Measurements from ENCODE around the gene LMOD1. TPM values are rescaled to one million over a fixed set of nuclear protein-coding genes. Genes with fewer than 3 reads are reported as not detected.
"Not testable (repeated sequence)": the region's sequence is repeated elsewhere in the genome, so short reads cannot be mapped to it uniquely, and the experiment has no call there.

LMOD1 gene
- total RNA-seq, 1 donor from 2014 or later: 41.6 TPM

GRCh38 chr1:201921952-201922558 is 24.3 kb downstream of the LMOD1 start:
- intact Hi-C loops (cut with DNase I): no loop called here
- no peak for ATAC-seq
- DNase-seq (ENCODE audit: low spot score): no peak

- ATAC-seq: no peak
- intact Hi-C loops (cut with DNase I): no loop called here
- peak; percentile 46 for DNase-seq (ENCODE audit: low spot score)
Observed at GRCh38 chr1:201918343-201918742, 28.0 kb downstream of the LMOD1 start.

- ATAC-seq (peak; percentile 83), DNase-seq (ENCODE audit: low spot score) (peak; percentile 50)
- intact Hi-C loops (cut with DNase I): no loop called here
Observed at GRCh38 chr1:201917362-201918033, 28.9 kb downstream of the LMOD1 start.

- intact Hi-C loops (cut with DNase I): no loop called here
- peak; percentile 90 for ATAC-seq
- peak; percentile 94 for DNase-seq (ENCODE audit: low spot score)
Observed at GRCh38 chr1:201916649-201917249, 29.6 kb downstream of the LMOD1 start.

- ATAC-seq: no peak
- intact Hi-C loops (cut with DNase I): no loop called here
- DNase-seq (ENCODE audit: low spot score): peak; percentile 40
Observed at GRCh38 chr1:201914456-201915235, 31.7 kb downstream of the LMOD1 start.

GRCh38 chr1:201912832-201913231 is 33.5 kb downstream of the LMOD1 start:
- DNase-seq (ENCODE audit: low spot score) (peak; percentile 56), ATAC-seq (peak; percentile 44)
- intact Hi-C loops (cut with DNase I): no loop called here

GRCh38 chr1:201911826-201912571 is 34.3 kb downstream of the LMOD1 start:
- DNase-seq (ENCODE audit: low spot score): peak; percentile 25
- intact Hi-C loops (cut with DNase I): no loop called here
- no peak for ATAC-seq

- intact Hi-C loops (cut with DNase I): no loop called here
- DNase-seq (ENCODE audit: low spot score): no peak
- no peak for ATAC-seq
Observed at GRCh38 chr1:201907621-201908020, 38.7 kb downstream of the LMOD1 start.

GRCh38 chr1:201906336-201906735 is 40.0 kb downstream of the LMOD1 start:
- intact Hi-C loops (cut with DNase I): no loop called here
- DNase-seq (ENCODE audit: low spot score) (no peak), ATAC-seq (no peak)

- ATAC-seq: no peak
- DNase-seq (ENCODE audit: low spot score): no peak
- intact Hi-C loops (cut with DNase I): no loop called here
Observed at GRCh38 chr1:201905234-201905890, 41.0 kb downstream of the LMOD1 start.

GRCh38 chr1:201904579-201904978 is 41.8 kb downstream of the LMOD1 start:
- intact Hi-C loops (cut with DNase I): no loop called here
- no peak for DNase-seq (ENCODE audit: low spot score)
- ATAC-seq: peak; percentile 75

- intact Hi-C loops (cut with DNase I): no loop called here
- ATAC-seq (peak; percentile 87), DNase-seq (ENCODE audit: low spot score) (peak; percentile 71)
Observed at GRCh38 chr1:201903135-201903534, 43.2 kb downstream of the LMOD1 start.

GRCh38 chr1:201902198-201902597 is 44.1 kb downstream of the LMOD1 start:
- DNase-seq (ENCODE audit: low spot score): no peak
- peak; percentile 61 for ATAC-seq
- intact Hi-C loops (cut with DNase I): no loop called here

- ATAC-seq; intact Hi-C loops (cut with DNase I); DNase-seq (ENCODE audit: low spot score): not testable (repeated sequence)
Observed at GRCh38 chr1:201901036-201901435, 45.3 kb downstream of the LMOD1 start.

- no peak for DNase-seq (ENCODE audit: low spot score)
- no peak for ATAC-seq
- intact Hi-C loops (cut with DNase I): no loop called here
Observed at GRCh38 chr1:201900476-201900875, 45.9 kb downstream of the LMOD1 start.

GRCh38 chr1:201899683-201900429 is 46.5 kb downstream of the LMOD1 start:
- ATAC-seq: no peak
- intact Hi-C loops (cut with DNase I): no loop called here
- DNase-seq (ENCODE audit: low spot score): no peak

- ATAC-seq (no peak), DNase-seq (ENCODE audit: low spot score) (no peak)
- intact Hi-C loops (cut with DNase I): no loop called here
Observed at GRCh38 chr1:201898992-201899391, 47.4 kb downstream of the LMOD1 start.

All from sciatic nerve (tissue), 2 donors.